Lower lobe of right lung (tissue), 2 donors: Measurements from ENCODE around the gene RAB11FIP3. TPM values are rescaled to one million over a fixed set of nuclear protein-coding genes. Genes with fewer than 3 reads are reported as not detected.

ENCODE experiments used
- ATAC-seq, 2 donors: fragments of 200-7000 bp; cut with Tn5 transposase; one replicate each; pipeline ENCODE4 v1.9.1; 2020 to 2022; ENCODE audit warnings: mild to moderate bottlenecking in 2 of 2, moderate library complexity in 2 of 2
- DNase-seq: peaks from one replicate; pipeline ENCODE4 v3.0.0-alpha.2; 2020
- H3K27ac ChIP-seq: fragments of 200-600 bp; one replicate; pipeline ENCODE4 v1.8.0; 2022
- H3K27me3 ChIP-seq: fragments of 200-600 bp; one replicate; pipeline ENCODE4 v1.8.0; 2022; ENCODE audit warnings: low read depth
- H3K36me3 ChIP-seq: fragments of 200-600 bp; one replicate; pipeline ENCODE4 v1.8.0; 2022; ENCODE audit warnings: mild to moderate bottlenecking
- H3K4me1 ChIP-seq: fragments of 200-600 bp; one replicate; pipeline ENCODE4 v1.8.0; 2022
- H3K4me3 ChIP-seq: fragments of 200-600 bp; one replicate; pipeline ENCODE4 v1.8.0; 2022; ENCODE audit warnings: mild to moderate bottlenecking
- H3K9me3 ChIP-seq: fragments of 200-600 bp; one replicate; pipeline ENCODE4 v1.8.0; 2022
- intact Hi-C: fragments of 100-400 bp; cut with DNase I; formaldehyde crosslinking; loops from one replicate; pipeline ENCODE4 v1.11.0; 2022
- total RNA-seq: library from RNA; stranded (reverse); fragmentation: NEBNext Ultra II Directional; extraction: Animal tissue kit (Norgen Biotek cat#: 25700); gene quantifications from one replicate; pipeline ENCODE4 v1.2.1, GENCODE V29; 2021
- TF ChIP-seq, protein P1 (sequence below): fragments of 200-600 bp; IDR thresholded peaks from one replicate; pipeline ENCODE4 v1.8.0; 2022; ENCODE audit warnings: antibody characterized with exemption, mild to moderate bottlenecking
- donor health status: DM: no; HTN: yes; CAD: no; lungs with severe emphysema.

RAB11FIP3 gene
- total RNA-seq, 1 donor from 2014 or later: 32.2 TPM

DNA sequence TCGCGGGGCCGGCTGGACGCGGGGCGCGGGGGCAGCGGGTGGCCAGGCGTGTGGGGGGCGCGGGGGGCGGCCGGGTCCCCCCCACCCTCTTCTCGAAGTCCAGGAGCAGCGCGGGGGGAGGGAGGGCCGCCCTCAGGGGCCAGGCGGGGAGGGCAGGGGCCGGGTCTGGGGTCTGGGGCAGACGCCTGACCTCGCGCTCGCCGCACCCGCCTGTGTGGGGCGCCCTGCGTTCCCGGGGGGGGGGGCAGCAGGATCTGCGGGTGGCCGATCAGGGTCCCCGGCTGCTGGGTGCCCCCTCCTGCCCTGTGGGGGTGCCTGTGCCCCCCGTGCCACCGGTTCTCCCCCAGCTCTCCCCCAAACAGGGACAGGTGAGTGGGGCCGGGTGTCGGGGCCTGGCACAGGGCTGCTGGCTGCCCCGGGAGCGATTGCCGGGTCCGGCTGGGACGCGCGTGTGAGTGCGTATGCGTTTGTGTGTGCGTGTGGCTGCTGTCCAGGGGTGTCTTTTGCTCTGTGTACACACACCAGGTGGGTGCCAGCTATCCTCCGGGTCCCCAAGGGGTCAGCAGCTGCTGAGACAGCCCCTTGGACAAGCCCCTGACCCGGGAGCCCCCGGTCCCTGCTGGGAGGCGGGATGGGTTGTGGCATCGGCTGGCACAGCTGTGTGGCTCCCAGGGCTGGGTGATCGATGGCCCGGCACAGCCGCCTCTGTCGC, 135.4 kb downstream of the RAB11FIP3 start:
- peaks cover 3% of the 10 kb centered on the region for H3K4me1 ChIP-seq
- intact Hi-C loops: no loop called here
- no peaks in the 10 kb centered on the region for H3K9me3 ChIP-seq
- ATAC-seq (no peak), DNase-seq (no peak)
- no peak overlapping the region for H3K4me3 ChIP-seq
- no peaks in the 10 kb centered on the region for H3K36me3 ChIP-seq
- H3K27ac ChIP-seq: no peak overlapping the region
- peaks cover 47% of the 10 kb centered on the region for H3K27me3 ChIP-seq
- TF ChIP-seq, protein P1, sequence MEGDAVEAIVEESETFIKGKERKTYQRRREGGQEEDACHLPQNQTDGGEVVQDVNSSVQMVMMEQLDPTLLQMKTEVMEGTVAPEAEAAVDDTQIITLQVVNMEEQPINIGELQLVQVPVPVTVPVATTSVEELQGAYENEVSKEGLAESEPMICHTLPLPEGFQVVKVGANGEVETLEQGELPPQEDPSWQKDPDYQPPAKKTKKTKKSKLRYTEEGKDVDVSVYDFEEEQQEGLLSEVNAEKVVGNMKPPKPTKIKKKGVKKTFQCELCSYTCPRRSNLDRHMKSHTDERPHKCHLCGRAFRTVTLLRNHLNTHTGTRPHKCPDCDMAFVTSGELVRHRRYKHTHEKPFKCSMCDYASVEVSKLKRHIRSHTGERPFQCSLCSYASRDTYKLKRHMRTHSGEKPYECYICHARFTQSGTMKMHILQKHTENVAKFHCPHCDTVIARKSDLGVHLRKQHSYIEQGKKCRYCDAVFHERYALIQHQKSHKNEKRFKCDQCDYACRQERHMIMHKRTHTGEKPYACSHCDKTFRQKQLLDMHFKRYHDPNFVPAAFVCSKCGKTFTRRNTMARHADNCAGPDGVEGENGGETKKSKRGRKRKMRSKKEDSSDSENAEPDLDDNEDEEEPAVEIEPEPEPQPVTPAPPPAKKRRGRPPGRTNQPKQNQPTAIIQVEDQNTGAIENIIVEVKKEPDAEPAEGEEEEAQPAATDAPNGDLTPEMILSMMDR: no peak

DNA sequence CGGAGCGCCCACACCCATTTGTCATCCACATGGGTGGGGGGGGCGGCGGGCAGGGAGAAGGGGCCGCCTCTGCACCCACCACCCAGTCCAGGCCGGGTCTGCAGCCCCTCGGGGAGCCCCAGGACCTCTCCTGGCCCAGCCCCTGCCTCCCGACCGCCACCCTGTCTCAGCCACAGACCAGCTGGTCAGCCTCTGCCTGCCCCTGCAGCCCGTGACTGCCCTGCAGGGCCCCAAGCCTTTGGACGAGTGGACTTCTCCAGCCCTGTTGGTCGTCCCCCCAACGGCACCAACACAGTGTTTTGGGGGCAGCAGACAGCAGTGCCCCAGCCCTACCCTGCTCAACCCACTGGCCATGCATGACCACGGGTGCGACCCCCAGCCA, 136.0 kb downstream of the RAB11FIP3 start:
- Histone ChIP-seq H3K4me3 (no peak overlapping the region), H3K27ac (no peak overlapping the region), H3K36me3 (no peaks in the 10 kb centered on the region), H3K9me3 (no peaks in the 10 kb centered on the region), H3K27me3 (peaks cover 47% of the 10 kb centered on the region), H3K4me1 (peaks cover 8% of the 10 kb centered on the region)
- DNase-seq (no peak), ATAC-seq (no peak)
- intact Hi-C loops: no loop called here
- TF ChIP-seq, protein P1: no peak

DNA sequence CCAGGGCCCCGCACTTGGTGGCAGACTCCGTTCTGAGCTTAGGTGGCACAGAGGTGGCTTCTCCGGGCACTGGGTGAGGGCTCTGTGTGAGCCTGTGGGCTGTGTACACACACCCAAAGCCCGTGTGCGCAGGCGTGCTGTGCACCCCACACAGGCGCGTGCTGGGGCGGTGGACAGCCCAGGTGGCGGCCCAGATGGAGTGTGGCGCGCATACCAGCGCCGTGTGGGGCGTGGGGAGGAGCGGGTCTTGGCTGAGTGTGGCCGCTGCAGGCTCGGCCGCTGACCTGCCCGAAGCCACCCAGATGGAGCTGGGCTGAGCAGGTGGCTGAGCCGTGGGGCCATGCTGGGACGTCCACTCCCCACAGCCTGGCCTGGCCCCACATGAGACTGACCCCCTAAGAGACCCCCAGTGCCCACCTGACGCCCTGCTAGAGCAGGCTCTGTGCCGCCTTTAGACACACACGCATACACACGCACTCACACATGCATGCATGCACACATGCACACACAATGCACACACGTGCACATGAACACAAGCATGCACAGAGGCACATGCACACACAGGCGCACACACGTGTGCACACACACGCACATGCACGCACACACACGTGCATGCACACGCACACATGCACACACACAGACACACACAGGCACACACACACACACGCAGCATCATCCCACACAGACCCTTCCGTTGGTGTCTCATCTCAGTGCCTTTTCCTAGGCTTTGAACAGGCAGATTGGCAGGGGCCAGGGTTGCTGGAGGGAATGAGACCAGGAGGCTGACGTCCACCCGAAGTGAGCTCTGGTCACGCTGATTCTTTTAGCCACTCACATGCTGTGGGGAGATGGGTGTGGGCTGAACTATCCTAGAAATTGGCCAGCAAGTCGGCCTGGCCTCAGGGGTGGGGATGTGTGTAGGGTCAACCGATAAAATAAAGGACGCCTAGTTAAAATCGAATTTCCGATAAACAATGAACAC, 136.8 kb downstream of the RAB11FIP3 start:
- Histone ChIP-seq H3K4me1 (peaks cover 17% of the 10 kb centered on the region), H3K9me3 (no peaks in the 10 kb centered on the region), H3K36me3 (no peaks in the 10 kb centered on the region), H3K4me3 (no peak overlapping the region), H3K27me3 (peaks cover 47% of the 10 kb centered on the region), H3K27ac (no peak overlapping the region)
- no peak for DNase-seq
- intact Hi-C loops: no loop called here
- ATAC-seq: no peak
- TF ChIP-seq, protein P1: no peak

DNA sequence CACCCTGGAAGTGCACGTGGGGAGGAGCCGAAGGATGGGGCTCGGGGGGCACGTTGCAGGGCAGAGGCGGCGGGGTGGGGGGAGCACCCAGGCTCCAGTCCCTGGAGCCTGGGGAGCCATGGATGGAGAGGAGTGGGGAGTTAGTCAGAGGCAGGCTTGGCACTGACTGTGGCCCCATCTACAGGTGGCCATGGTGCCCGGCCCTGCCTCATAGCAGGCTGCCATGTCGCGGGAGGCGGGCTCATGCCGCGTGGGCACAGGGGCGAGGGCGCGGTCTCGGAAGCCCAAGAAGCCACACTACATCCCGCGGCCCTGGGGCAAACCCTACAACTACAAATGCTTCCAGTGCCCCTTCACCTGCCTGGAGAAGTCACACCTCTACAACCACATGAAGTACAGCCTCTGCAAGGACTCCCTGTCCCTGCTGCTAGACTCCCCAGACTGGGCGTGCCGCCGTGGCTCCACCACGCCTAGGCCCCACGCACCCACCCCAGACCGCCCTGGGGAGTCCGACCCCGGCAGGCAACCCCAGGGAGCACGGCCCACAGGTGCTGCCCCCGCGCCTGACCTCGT, 137.7 kb downstream of the RAB11FIP3 start:
- no peak for ATAC-seq
- H3K4me1 ChIP-seq: peaks cover 26% of the 10 kb centered on the region
- no peak overlapping the region for H3K27ac ChIP-seq
- H3K9me3 ChIP-seq: no peaks in the 10 kb centered on the region
- H3K4me3 ChIP-seq: no peak overlapping the region
- peaks cover 39% of the 10 kb centered on the region for H3K27me3 ChIP-seq
- no peak for DNase-seq
- intact Hi-C loops: no loop called here
- TF ChIP-seq, protein P1: no peak
- no peaks in the 10 kb centered on the region for H3K36me3 ChIP-seq

DNA sequence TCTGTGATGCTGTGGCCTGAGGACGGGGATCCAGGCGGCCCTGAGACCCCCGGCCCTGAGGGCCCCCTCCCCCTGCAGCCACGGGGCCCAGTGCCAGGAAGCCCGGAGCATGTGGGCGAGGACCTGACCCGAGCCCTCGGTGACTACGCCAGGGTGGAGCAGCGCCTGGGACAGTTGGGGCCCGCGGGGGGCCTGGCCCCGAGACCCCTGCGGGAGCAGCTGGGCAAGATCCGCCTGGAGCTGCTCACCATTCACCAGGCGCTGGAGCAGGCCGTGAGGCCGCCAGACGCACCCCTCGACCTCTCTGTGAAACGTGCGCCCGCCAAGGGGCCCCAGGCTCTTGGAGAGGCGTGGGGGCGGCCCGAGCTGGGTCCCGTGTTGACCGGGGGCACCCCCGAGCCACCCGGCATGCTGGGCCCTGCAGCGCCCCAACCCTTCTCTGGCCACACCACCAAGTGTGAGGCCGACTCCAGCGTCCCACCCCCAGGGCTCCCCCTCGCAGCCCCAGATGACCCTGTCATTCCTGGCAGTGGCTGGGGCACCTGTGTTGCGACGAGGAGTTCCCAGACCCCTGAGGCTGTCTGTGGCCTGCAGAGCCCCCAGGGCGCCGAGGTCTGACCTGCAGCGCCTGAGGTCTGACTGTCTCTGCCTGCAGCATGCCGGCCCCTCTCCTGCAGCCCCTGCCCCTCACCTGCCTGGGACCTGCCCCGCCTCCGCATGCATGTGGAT, 139.4 kb downstream of the RAB11FIP3 start:
- Histone ChIP-seq H3K4me1 (peaks cover 40% of the 10 kb centered on the region), H3K9me3 (no peaks in the 10 kb centered on the region), H3K4me3 (no peak overlapping the region), H3K27ac (no peak overlapping the region), H3K36me3 (no peaks in the 10 kb centered on the region), H3K27me3 (peaks cover 22% of the 10 kb centered on the region)
- TF ChIP-seq, protein P1: no peak
- ATAC-seq (no peak), DNase-seq (no peak)
- intact Hi-C loops: no loop called here
